NOMO-1 treated with dmso at 0.1 percent for 144 hours (cell line): ENCODE data around the gene PDE6G.
"Not testable (repeated sequence)": the region's sequence is repeated elsewhere in the genome, so short reads cannot be mapped to it uniquely, and the experiment has no call there.

ENCODE experiments used
- DNase-seq: peaks from one replicate; lab custom pipeline; 2025; ENCODE audit not compliant: unreplicated experiment; lab: John Stamatoyannopoulos, UW

The PDE6G gene

DNA sequence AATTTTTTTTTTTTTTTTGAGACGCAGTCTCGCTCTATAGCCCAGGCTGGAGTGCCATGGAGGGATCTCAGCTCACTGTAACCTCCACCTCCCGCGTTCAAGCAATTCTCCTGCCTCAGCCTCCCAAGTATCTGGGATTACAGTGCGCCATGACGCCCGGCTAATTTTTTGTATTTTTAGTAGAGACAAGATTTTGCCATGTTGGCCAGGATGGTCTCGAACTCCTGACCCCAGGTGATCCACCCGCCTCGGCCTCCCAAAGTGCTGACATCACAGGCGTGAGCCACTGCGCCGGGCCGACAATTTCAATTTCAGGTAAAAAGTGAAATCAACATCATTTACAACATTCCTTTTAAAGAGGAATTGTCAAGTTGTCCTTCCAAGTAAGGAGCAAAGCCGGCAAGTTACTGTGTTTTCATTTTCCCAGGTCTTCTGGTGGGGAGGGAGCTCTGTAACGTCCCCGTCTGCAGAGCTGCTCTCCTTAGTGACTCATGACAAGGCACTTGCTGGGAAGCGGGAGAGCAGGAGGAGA is 20.3 kb downstream of the PDE6G start:
- no peak for DNase-seq

GRCh38 chr17:81635431-81635830 is 20.9 kb downstream of the PDE6G start:
- no peak for DNase-seq

DNA sequence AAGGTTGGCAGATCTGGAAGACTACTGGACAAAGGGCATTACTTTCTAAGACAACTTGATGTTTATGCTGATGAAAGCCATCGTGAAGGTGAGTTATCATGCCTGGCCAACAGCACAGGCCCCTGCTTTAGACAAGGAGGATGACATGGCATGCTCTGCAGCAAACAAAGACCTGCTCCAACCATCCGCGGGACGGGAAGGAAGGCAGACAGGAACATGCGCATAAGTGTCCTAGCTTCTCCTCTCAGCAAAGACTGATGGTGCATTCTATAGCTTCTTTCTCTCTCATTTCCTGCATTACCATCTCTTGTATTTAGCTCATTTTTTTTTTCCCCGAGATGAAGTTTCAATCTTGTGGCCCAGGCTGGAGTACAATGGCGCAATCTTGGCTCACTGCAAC is 24.9 kb downstream of the PDE6G start:
- no peak for DNase-seq

DNA sequence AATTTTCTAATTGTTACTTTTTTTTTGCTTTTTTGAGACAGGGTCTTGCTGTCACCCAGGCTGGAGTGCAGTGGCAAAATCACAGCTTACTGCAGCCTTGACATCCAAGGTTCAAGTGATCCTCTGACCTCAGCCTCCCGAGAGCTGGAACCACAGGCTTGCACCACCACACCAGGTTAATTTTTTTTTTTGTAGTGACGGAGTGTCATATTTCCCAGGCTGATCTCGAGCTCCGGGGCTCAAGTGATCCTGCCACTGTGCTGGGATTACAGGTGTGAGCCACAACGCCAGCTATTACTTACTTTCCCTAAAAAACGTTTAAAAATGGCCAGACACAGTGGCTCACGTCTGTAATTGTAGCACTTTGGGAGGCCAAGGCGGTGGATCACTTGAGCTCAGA is 26.1 kb downstream of the PDE6G start:
- DNase-seq = no peak

- no peak for DNase-seq
Observed at GRCh38 chr17:81621494-81622130, 34.7 kb downstream of the PDE6G start.

DNA sequence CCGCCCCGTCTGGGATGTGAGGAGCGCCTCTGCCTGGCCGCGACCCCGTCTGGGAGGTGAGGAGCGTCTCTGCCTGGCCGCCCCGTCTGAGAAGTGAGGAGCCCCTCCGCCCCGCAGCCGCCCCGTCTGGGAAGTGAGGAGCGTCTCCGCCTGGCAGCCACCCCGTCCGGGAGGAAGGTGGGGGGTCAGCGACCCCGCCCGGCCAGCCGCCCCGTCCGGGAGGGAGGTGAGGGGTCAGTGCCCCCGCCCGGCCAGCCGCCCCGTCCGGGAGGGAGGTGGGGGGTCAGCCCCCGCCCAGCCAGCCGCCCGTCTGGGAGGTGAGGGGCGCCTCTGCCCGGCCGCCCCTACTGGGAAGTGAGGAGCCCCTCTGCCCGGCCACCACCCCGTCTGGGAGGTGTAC is 38.0 kb downstream of the PDE6G start:
- DNase-seq = not testable (repeated sequence)

DNA sequence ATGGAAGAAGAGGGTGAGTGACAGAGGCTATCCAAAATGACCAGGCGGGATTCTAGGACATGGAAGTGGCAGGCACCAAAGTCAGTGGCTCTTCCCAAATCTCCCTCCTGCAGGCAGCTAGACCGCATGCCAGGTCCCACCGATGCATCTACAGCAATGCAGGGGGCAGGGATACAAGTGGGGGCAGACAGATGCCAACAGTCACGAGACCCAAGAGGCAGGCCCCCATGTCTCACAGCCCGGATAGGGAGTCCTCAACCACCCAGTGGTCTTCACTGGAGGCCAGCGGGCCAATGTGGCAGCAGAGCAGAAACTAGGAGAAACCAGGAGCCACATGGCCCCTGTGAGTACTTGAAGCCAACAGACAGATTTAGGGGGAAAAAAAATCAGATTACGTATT is 39.5 kb downstream of the PDE6G start:
- no peak for DNase-seq

GRCh38 chr17:81615401-81615930 is 40.9 kb downstream of the PDE6G start:
- DNase-seq = no peak

GRCh38 chr17:81612172-81612970 is 44.0 kb downstream of the PDE6G start:
- DNase-seq = no peak

DNA sequence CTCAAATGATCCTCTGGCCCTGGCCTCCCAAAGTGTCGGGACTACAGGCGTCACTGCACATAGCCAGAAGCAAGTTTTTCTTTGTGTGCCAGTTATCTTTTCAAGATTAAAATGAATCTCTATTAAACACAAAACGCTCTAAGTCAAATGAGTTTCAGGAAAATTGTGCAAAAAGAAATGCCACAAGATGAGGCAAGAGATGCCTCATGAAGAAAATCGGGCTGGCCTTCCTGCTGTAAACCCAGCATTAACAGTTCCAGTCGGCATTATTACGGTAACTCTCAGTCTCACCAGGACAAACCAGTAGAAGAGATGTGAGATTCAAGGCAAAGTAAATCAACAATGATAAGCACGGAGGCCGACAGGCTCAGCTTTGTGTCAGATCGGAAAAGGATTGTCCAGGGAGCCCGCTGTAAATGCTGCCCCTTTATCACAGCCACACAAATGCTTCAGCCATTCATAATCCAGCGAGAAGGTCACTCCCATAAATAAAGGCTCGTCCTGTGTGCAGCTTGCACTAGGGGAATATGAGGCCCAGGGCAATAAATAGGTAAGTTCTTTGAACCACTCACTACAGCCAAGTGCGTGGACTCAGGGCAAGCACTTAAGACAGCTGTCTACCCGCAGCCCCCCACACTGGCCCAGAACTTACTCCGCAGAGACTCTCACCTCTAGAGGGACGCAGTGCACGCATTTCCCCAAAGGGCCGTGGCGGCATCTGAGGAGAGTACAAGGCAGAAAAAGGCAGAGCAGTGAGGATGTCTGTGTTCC is 46.6 kb downstream of the PDE6G start:
- DNase-seq = no peak

GRCh38 chr17:81608605-81609004 is 47.7 kb downstream of the PDE6G start:
- no peak for DNase-seq

GRCh38 chr17:81608082-81608481 is 48.3 kb downstream of the PDE6G start:
- DNase-seq = no peak

- DNase-seq = no peak
Observed at GRCh38 chr17:81607431-81607830, 48.9 kb downstream of the PDE6G start.

- no peak for DNase-seq
Observed at GRCh38 chr17:81603846-81604610, 52.3 kb downstream of the PDE6G start.

- DNase-seq = peak; percentile 55
Observed at GRCh38 chr17:81601525-81602120, 54.7 kb downstream of the PDE6G start.
